ENCODE results near the gene SRPX2. TPM values are rescaled to one million over a fixed set of nuclear protein-coding genes. Genes with fewer than 3 reads are reported as not detected.

SRPX2 gene
- total RNA-seq, 2 donors from 2014 or later = 4.4 to 5.8 TPM

DNA sequence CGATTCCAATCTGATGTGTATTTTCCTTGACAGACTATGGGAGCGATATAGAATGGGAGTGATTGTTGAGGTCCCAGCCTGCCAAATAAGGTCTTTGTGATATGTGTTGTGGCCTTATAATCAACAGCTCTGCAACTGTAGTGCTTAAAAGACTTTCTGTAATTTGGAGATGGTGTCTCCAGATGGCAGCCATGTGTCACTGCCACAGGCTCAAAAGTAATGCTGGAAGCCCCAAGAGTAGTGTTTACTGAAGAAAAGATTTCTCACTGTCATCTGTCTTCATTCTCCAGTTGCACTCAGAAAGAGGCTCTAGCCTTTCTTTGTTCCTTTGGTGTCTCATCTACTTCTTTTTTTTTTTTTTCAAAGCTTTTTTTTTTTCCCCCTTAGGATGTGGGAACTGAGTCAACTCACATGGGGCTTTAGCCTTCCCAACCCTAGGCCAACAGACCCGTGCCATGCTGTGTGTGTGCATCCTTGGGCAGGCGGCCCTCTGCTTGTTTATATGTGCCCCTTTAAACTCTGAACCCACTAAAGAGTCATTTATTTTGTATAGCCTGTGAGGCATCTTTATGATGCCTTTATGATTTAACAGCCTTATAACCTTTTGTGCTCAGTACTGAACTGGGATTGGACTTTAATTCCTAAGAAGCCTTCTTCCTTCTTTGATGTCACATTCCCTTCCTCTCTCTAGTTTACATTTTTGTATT lies 15.6 kb downstream of the SRPX2 start:
- no peaks in the 10 kb centered on the region for H3K9me3 ChIP-seq
- H3K4me1 ChIP-seq = peaks cover 14% of the 10 kb centered on the region
- no peaks in the 10 kb centered on the region for H3K36me3 ChIP-seq
- H3K27ac ChIP-seq = peak overlapping the region; percentile 77
- TF ChIP-seq, protein P1, sequence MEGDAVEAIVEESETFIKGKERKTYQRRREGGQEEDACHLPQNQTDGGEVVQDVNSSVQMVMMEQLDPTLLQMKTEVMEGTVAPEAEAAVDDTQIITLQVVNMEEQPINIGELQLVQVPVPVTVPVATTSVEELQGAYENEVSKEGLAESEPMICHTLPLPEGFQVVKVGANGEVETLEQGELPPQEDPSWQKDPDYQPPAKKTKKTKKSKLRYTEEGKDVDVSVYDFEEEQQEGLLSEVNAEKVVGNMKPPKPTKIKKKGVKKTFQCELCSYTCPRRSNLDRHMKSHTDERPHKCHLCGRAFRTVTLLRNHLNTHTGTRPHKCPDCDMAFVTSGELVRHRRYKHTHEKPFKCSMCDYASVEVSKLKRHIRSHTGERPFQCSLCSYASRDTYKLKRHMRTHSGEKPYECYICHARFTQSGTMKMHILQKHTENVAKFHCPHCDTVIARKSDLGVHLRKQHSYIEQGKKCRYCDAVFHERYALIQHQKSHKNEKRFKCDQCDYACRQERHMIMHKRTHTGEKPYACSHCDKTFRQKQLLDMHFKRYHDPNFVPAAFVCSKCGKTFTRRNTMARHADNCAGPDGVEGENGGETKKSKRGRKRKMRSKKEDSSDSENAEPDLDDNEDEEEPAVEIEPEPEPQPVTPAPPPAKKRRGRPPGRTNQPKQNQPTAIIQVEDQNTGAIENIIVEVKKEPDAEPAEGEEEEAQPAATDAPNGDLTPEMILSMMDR (IDR thresholded peaks at IDR 0.05) = no peak
- peak; percentile 54 for DNase-seq
- H3K9ac ChIP-seq (ENCODE audit: low read depth in 2 of 2, low read length in 2 of 2) = peak overlapping the region in 1 of 2 donors; percentile 55
- no peak overlapping the region for H3K4me3 ChIP-seq
- intact Hi-C loops (cut with DNase I) = no loop called here
- H3K27me3 ChIP-seq = no peaks in the 10 kb centered on the region

DNA sequence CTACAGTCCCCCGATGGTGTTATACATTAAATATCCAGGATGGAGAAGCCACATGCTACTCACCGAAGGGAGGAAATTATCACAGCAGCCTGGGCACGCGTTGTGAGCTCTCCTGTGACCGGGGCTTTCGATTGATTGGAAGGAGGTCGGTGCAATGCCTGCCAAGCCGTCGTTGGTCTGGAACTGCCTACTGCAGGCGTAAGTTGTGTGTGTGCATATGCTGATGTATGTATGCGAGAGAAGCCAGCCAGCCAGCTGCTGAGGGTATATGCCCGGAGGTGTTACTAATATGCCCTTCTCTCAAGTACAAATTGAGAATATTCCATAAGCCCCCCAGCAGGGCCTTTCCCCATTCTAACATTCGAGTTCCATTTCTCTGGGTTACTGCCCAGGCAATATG lies 18.2 kb downstream of the SRPX2 start:
- H3K27ac ChIP-seq = no peak overlapping the region
- TF ChIP-seq, protein P1 (IDR thresholded peaks at IDR 0.05) = no peak
- no peaks in the 10 kb centered on the region for H3K9me3 ChIP-seq
- no peaks in the 10 kb centered on the region for H3K36me3 ChIP-seq
- no peaks in the 10 kb centered on the region for H3K27me3 ChIP-seq
- H3K4me1 ChIP-seq = peaks cover 14% of the 10 kb centered on the region
- no peak for DNase-seq
- intact Hi-C loops (cut with DNase I) = no loop called here
- no peak overlapping the region for H3K9ac ChIP-seq (ENCODE audit: low read depth in 2 of 2, low read length in 2 of 2)
- H3K4me3 ChIP-seq = no peak overlapping the region

DNA sequence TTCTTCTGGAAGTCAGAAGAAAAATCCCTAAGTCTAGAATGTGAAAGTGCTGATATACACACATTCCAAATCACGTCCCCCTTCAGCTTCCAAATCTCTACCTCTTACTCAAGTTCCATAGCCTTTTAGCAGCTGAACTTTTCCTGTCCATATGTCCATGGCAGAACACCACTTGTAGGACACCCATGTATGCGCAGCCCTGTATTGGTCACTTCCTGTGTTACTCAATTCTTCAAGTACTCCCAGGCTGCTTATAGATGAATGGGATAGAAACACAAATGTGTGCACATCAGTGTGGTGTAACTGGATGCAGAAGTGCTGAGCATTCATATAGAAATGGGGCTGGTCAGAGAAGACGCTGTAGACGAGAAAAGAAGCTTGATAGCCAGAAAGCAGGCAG lies 18.8 kb downstream of the SRPX2 start:
- no peak overlapping the region for H3K9ac ChIP-seq (ENCODE audit: low read depth in 2 of 2, low read length in 2 of 2)
- H3K27me3 ChIP-seq = no peaks in the 10 kb centered on the region
- no peak overlapping the region for H3K27ac ChIP-seq
- no peak overlapping the region for H3K4me3 ChIP-seq
- DNase-seq = no peak
- peaks cover 14% of the 10 kb centered on the region for H3K4me1 ChIP-seq
- TF ChIP-seq, protein P1 (IDR thresholded peaks at IDR 0.05) = no peak
- no peaks in the 10 kb centered on the region for H3K36me3 ChIP-seq
- H3K9me3 ChIP-seq = no peaks in the 10 kb centered on the region
- intact Hi-C loops (cut with DNase I) = no loop called here

DNA sequence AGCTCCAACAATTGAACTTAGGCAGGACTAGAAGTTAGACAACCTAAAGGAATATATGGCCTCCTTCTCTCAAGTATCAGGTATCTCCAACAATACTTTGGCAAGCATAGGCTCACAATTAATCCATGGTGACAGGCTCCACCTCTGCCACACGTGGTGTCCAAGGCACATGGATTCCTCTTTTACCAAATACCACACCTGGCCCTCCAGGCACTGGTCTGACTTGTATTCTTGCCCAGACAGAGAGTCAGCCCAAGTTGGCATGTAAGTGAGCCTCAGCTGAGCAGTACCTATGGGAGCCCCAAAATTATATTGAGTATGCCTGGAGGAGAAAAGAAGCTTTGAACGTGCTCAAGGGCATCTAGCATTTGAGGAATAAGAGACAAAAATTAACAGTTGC lies 19.6 kb downstream of the SRPX2 start:
- Histone ChIP-seq H3K4me1 (peaks cover 14% of the 10 kb centered on the region), H3K27me3 (no peaks in the 10 kb centered on the region), H3K36me3 (no peaks in the 10 kb centered on the region), H3K9ac (ENCODE audit: low read depth in 2 of 2, low read length in 2 of 2) (no peak overlapping the region), H3K27ac (no peak overlapping the region), H3K9me3 (no peaks in the 10 kb centered on the region), H3K4me3 (no peak overlapping the region)
- intact Hi-C loops (cut with DNase I) = no loop called here
- DNase-seq = no peak
- TF ChIP-seq, protein P1 (IDR thresholded peaks at IDR 0.05) = no peak

DNA sequence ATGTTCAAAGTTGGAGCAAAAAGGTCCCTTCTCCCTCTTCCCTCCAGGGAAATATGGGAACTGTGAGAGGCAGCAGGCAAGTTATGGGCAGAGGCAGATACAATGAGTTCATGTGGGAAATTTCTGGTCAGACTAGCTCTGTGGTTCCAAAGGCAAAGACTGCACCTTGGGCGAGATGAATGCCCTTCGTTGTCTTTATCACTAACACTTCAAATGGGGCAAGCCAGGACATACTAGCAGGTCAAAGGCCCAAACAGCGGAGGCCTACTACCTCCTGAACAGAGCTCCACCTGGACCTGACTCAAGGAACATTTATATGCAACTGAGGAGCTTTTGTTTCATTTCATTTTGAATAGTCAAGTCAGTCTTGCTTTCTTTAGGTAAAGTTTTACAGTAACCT lies 29.0 kb downstream of the SRPX2 start:
- no peaks in the 10 kb centered on the region for H3K4me1 ChIP-seq
- no peak overlapping the region for H3K9ac ChIP-seq (ENCODE audit: low read depth in 2 of 2, low read length in 2 of 2)
- no peaks in the 10 kb centered on the region for H3K9me3 ChIP-seq
- intact Hi-C loops (cut with DNase I) = no loop called here
- no peak overlapping the region for H3K4me3 ChIP-seq
- H3K36me3 ChIP-seq = no peaks in the 10 kb centered on the region
- no peaks in the 10 kb centered on the region for H3K27me3 ChIP-seq
- no peak overlapping the region for H3K27ac ChIP-seq
- DNase-seq = no peak
- TF ChIP-seq, protein P1 (IDR thresholded peaks at IDR 0.05) = no peak

Measured in colonic mucosa (tissue), 4 donors.